ENCODE results near the gene TNIK. TPM values are rescaled to one million over a fixed set of nuclear protein-coding genes. Genes with fewer than 3 reads are reported as not detected.

The TNIK gene
- total RNA-seq, 1 experiment from 2014 or later: 0.69 TPM

- H3K27ac ChIP-seq (ENCODE audit: low read depth, low read length, poor library complexity, severe bottlenecking): no peak overlapping the region
Observed at GRCh38 chr3:171352387-171352935, 107.7 kb downstream of the TNIK start.

GRCh38 chr3:171351676-171352075 is 108.5 kb downstream of the TNIK start:
- TF ChIP-seq EZH2 (IDR thresholded peaks at IDR 0.05; ENCODE audit: borderline replicate concordance, low read depth, low read length, poor library complexity, severe bottlenecking) (no peak), CTCF (conservative IDR thresholded peaks at IDR 0.05; ENCODE audit: low read depth, low read length) (no peak)
- peak; percentile 66 for DNase-seq (ENCODE audit: low spot score)
- intact Hi-C loops (cut with micrococcal nuclease; ENCODE audit: unreplicated experiment): no loop called here
- ChIA-PET POLR2A (ENCODE audit: low non-redundant PET) (no interaction called here), CTCF (no interaction called here)
- no peak overlapping the region for H3K4me3 ChIP-seq (ENCODE audit: low read depth, low read length, poor library complexity, severe bottlenecking)
- H3K36me3 ChIP-seq (ENCODE audit: insufficient read depth, low read length, poor library complexity, severe bottlenecking): no peaks in the 10 kb centered on the region
- no peak overlapping the region for H3K27ac ChIP-seq (ENCODE audit: low read depth, low read length, poor library complexity, severe bottlenecking)
- BruUV-seq (replicated peaks): no TSS peak
- H3K9me3 ChIP-seq (ENCODE audit: low read depth, low read length, poor library complexity, severe bottlenecking): no peaks in the 10 kb centered on the region
- no peaks in the 10 kb centered on the region for H3K27me3 ChIP-seq (replicated peaks; ENCODE audit: insufficient read depth, low read depth, low read length, poor library complexity)
- H3K4me1 ChIP-seq (ENCODE audit: insufficient read depth, low read length, poor library complexity, severe bottlenecking): peaks cover 33% of the 10 kb centered on the region

More at GRCh38 chr3:171352387-171352935, 107.7 kb downstream of the TNIK start:
- DNase-seq (ENCODE audit: low spot score): peak; percentile 22
- no peaks in the 10 kb centered on the region for H3K36me3 ChIP-seq (ENCODE audit: insufficient read depth, low read length, poor library complexity, severe bottlenecking)
- intact Hi-C loops (cut with micrococcal nuclease; ENCODE audit: unreplicated experiment): no loop called here
- CTCF ChIA-PET: no interaction called here
- H3K27me3 ChIP-seq (replicated peaks; ENCODE audit: insufficient read depth, low read depth, low read length, poor library complexity): no peaks in the 10 kb centered on the region
- POLR2A ChIA-PET (ENCODE audit: low non-redundant PET): no interaction called here
- H3K9me3 ChIP-seq (ENCODE audit: low read depth, low read length, poor library complexity, severe bottlenecking): no peaks in the 10 kb centered on the region
- H3K4me3 ChIP-seq (ENCODE audit: low read depth, low read length, poor library complexity, severe bottlenecking): no peak overlapping the region
- no TSS peak for BruUV-seq (replicated peaks)
- TF ChIP-seq CTCF (conservative IDR thresholded peaks at IDR 0.05; ENCODE audit: low read depth, low read length): no peak
- no peak for TF ChIP-seq EZH2 (IDR thresholded peaks at IDR 0.05; ENCODE audit: borderline replicate concordance, low read depth, low read length, poor library complexity, severe bottlenecking)
- peaks cover 25% of the 10 kb centered on the region for H3K4me1 ChIP-seq (ENCODE audit: insufficient read depth, low read length, poor library complexity, severe bottlenecking)

- H3K27me3 ChIP-seq (replicated peaks; ENCODE audit: insufficient read depth, low read depth, low read length, poor library complexity): no peaks in the 10 kb centered on the region
- ChIA-PET CTCF (interaction anchor here (0.6 kb wide), 1 partner anchor 809 kb away, joined by 3 read pairs; no protein-coding TSS in a partner anchor), POLR2A (ENCODE audit: low non-redundant PET) (no interaction called here)
- no peak overlapping the region for H3K4me3 ChIP-seq (ENCODE audit: low read depth, low read length, poor library complexity, severe bottlenecking)
- H3K4me1 ChIP-seq (ENCODE audit: insufficient read depth, low read length, poor library complexity, severe bottlenecking): peaks cover 36% of the 10 kb centered on the region
- no peak for TF ChIP-seq EZH2 (IDR thresholded peaks at IDR 0.05; ENCODE audit: borderline replicate concordance, low read depth, low read length, poor library complexity, severe bottlenecking)
- TF ChIP-seq CTCF (conservative IDR thresholded peaks at IDR 0.05; ENCODE audit: low read depth, low read length): no peak
- BruUV-seq (replicated peaks): no TSS peak
- intact Hi-C loops (cut with micrococcal nuclease; ENCODE audit: unreplicated experiment): no loop called here
- H3K9me3 ChIP-seq (ENCODE audit: low read depth, low read length, poor library complexity, severe bottlenecking): no peaks in the 10 kb centered on the region
- DNase-seq (ENCODE audit: low spot score): no peak
- H3K27ac ChIP-seq (ENCODE audit: low read depth, low read length, poor library complexity, severe bottlenecking): no peak overlapping the region
- no peaks in the 10 kb centered on the region for H3K36me3 ChIP-seq (ENCODE audit: insufficient read depth, low read length, poor library complexity, severe bottlenecking)
Observed at GRCh38 chr3:171350364-171350763, 109.8 kb downstream of the TNIK start.

Measured in A673 (cell line).